BJ (cell line): ENCODE measurements around the gene FRZB. TPM values are rescaled to one million over a fixed set of nuclear protein-coding genes. Genes with fewer than 3 reads are reported as not detected.

Source experiments
- CTCF ChIA-PET: fragments of 350-600 bp; formaldehyde crosslinking; extraction: SDS; loops from one replicate; lab custom pipeline; 2021; ENCODE audit warnings: antibody characterized with exemption, inconsistent platforms; lab: Yijun Ruan, JAX
- POLR2A ChIA-PET: fragments of 300-600 bp; sonication (Branson Sonifier 250); formaldehyde crosslinking; extraction: SDS; loops from one replicate; lab custom pipeline; 2021; ENCODE audit warnings: antibody characterized with exemption; lab: Charles Lee
- DNase-seq: peaks from one replicate; pipeline ENCODE4 v3.0.0-alpha.2; 2011; ENCODE audit warnings: low read depth
- H3K27me3 ChIP-seq: 2 replicates; pipeline ENCODE4 v1.6.0; 2011; ENCODE audit warnings: low read length; ENCODE audit not compliant: control insufficient read depth, insufficient read depth
- H3K36me3 ChIP-seq: 2 replicates; pipeline ENCODE4 v1.5.1; 2011; ENCODE audit warnings: low read length; ENCODE audit not compliant: control insufficient read depth, insufficient read depth
- H3K4me3 ChIP-seq: 2 replicates; pipeline ENCODE4 v1.5.1; 2011; ENCODE audit warnings: low read depth, mild to moderate bottlenecking, control low read depth, low read length
- polyA plus RNA-seq: library from polyadenylated mRNA; depleted of rRNA; stranded (reverse); fragments of >200 nt; gene quantifications from 2 replicates; pipeline ENCODE4 v1.2.3, GENCODE V29; 2011
- TF ChIP-seq, protein P1 (sequence below): IDR thresholded peaks from 2 replicates; pipeline ENCODE4 v1.5.1; 2011; ENCODE audit warnings: low read depth, mild to moderate bottlenecking, control low read depth, inconsistent platforms, low read length, moderate library complexity; ENCODE audit not compliant: insufficient read depth

Gene FRZB
- polyA plus RNA-seq, 1 experiment: 0.28 TPM

DNA sequence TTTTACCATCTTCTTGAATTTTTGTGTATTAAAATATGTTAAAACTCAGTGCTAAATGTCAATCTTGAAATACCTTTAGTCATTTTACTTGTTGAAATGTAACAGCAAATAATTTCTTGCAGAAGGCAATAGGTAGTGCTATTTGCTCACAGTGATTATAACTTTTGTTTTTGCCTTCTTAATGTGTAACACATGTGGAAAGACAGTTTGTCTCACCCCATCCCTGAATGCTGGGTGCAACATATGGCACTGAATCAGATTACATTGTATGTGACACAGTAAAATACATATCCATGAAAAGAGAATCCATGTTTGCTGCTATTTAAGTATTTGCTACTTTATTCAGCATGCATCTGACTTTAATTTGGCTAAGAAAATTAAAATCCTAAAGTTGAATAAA lies 35.3 kb downstream of the FRZB start:
- DNase-seq: no peak
- POLR2A ChIA-PET: no interaction called here
- Histone ChIP-seq H3K4me3 (no peak overlapping the region), H3K27me3 (peaks cover 2% of the 10 kb centered on the region), H3K36me3 (no peaks in the 10 kb centered on the region)
- TF ChIP-seq, protein P1, sequence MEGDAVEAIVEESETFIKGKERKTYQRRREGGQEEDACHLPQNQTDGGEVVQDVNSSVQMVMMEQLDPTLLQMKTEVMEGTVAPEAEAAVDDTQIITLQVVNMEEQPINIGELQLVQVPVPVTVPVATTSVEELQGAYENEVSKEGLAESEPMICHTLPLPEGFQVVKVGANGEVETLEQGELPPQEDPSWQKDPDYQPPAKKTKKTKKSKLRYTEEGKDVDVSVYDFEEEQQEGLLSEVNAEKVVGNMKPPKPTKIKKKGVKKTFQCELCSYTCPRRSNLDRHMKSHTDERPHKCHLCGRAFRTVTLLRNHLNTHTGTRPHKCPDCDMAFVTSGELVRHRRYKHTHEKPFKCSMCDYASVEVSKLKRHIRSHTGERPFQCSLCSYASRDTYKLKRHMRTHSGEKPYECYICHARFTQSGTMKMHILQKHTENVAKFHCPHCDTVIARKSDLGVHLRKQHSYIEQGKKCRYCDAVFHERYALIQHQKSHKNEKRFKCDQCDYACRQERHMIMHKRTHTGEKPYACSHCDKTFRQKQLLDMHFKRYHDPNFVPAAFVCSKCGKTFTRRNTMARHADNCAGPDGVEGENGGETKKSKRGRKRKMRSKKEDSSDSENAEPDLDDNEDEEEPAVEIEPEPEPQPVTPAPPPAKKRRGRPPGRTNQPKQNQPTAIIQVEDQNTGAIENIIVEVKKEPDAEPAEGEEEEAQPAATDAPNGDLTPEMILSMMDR: no peak
- CTCF ChIA-PET: no interaction called here

DNA sequence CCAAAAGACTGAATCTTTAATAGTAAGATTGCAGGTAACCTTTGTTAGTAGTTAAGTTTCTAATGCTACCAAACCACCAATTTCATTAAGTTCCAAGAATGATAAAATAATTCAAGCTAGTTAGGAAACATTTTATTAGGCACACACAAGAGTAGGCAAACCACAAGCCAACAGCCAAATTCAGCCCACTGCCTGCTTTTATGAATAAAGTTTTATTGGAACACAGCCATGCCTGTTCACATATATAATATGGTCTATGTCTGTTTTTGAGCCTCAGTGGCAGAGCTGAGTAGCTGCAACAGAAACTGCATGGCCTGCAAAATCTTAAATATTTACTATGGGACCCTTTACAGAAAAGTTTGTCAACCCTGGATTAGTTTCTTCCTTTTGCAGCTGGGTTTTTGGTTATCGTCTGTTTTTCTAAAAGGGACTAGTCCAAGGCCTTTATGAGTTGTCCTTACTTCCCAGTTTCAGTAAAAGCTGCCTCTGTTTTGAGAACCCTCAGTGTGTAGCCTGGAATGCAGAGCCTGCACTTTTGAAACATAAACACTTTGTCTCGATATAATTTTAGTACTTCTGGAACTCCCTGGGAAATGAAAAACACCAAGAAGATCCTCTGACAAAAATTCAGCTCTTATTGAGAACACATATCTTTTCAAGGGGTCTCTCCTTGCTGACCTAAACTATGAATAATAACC lies 39.1 kb downstream of the FRZB start:
- no peak for DNase-seq
- peaks cover 2% of the 10 kb centered on the region; the same call in 1 of the 2 replicates for H3K27me3 ChIP-seq
- no peak overlapping the region for H3K4me3 ChIP-seq
- TF ChIP-seq, protein P1: no peak
- no peaks in the 10 kb centered on the region for H3K36me3 ChIP-seq
- POLR2A ChIA-PET: no interaction called here
- CTCF ChIA-PET: no interaction called here

DNA sequence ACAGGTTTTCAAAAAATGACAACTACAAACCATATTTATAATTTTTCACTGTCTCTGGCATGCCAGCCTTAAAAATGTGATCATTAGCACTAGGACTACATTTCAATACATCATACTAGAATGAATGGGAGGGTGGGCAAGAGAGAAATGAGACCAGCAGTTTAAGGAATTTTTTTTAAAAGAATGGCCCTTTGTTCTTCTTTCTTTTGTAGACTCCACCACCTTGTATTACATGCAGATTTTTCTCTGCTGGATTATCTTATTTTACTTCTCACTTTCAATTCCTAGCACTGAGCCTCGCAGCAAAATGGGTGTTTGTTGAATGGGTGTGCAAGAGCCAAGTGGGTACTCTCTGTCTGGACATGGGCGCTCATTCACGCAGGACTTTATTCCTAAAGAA lies 39.9 kb downstream of the FRZB start:
- ChIA-PET POLR2A (no interaction called here), CTCF (no interaction called here)
- Histone ChIP-seq H3K4me3 (no peak overlapping the region), H3K27me3 (no peaks in the 10 kb centered on the region; the same call in 1 of the 2 replicates), H3K36me3 (no peaks in the 10 kb centered on the region)
- DNase-seq: no peak
- TF ChIP-seq, protein P1: no peak

DNA sequence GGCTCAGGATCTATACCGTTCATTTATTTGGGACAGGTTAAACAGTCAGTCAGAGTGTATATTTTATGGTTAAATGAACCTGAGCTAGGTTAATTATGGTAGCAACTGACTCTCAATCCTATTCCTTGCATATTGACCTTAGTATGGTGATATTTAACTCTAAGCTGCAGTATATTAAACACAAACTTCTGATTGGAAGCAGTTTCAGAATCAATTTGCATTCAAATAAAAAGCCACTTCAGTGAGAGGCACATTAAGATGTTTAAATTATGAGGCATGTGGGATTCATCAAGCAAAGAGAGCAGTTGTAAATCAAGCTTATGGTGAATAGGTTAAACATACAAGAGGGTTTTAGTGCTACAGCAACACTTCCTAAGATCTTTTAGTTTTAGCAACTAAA lies 40.4 kb downstream of the FRZB start:
- TF ChIP-seq, protein P1: no peak
- CTCF ChIA-PET: no interaction called here
- no peak for DNase-seq
- Histone ChIP-seq H3K36me3 (no peaks in the 10 kb centered on the region), H3K27me3 (no peaks in the 10 kb centered on the region; the same call in 1 of the 2 replicates), H3K4me3 (no peak overlapping the region)
- POLR2A ChIA-PET: no interaction called here

DNA sequence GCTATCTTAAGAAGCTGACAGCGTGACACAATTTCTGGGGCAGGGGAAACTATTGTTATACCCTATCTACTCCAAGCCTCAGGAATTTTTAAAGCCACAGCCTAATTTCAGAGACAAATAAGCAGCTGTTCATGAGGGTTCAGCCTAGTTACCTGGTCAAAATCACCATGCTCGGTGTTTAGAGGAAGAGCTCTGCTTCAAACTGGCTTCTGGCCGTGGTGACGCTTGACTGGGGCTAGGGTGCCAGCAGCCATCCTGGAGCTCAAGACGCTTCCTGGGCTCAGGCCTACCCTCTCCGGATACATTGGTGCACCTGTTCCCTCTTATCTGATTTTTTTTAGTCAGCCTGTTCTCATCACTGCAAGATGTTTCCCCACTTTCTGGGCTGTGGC lies 41.7 kb downstream of the FRZB start:
- Histone ChIP-seq H3K4me3 (no peak overlapping the region), H3K36me3 (no peaks in the 10 kb centered on the region), H3K27me3 (no peaks in the 10 kb centered on the region; the same call in 1 of the 2 replicates)
- CTCF ChIA-PET: interaction anchor here (1.1 kb wide), 1 partner anchor 51 kb away, joined by 3 read pairs; no protein-coding TSS in a partner anchor
- TF ChIP-seq, protein P1: no peak
- DNase-seq: no peak
- POLR2A ChIA-PET: no interaction called here
